Astrocyte (in vitro differentiated cells and primary cell): Measurements from ENCODE around the gene PCLO.

ENCODE experiments used
- EZH2 ChIP-seq: IDR thresholded peaks from 2 replicates; pipeline ENCODE4 v1.6.1; 2012; ENCODE audit warnings: mild to moderate bottlenecking, low read length, inconsistent platforms; ENCODE audit not compliant: insufficient read depth
- TF ChIP-seq, protein P1 (sequence below): IDR thresholded peaks from 2 replicates; pipeline ENCODE4 v1.5.1; 2011; ENCODE audit warnings: low read depth, mild to moderate bottlenecking, inconsistent platforms, low read length, moderate library complexity; ENCODE audit not compliant: insufficient read depth

DNA sequence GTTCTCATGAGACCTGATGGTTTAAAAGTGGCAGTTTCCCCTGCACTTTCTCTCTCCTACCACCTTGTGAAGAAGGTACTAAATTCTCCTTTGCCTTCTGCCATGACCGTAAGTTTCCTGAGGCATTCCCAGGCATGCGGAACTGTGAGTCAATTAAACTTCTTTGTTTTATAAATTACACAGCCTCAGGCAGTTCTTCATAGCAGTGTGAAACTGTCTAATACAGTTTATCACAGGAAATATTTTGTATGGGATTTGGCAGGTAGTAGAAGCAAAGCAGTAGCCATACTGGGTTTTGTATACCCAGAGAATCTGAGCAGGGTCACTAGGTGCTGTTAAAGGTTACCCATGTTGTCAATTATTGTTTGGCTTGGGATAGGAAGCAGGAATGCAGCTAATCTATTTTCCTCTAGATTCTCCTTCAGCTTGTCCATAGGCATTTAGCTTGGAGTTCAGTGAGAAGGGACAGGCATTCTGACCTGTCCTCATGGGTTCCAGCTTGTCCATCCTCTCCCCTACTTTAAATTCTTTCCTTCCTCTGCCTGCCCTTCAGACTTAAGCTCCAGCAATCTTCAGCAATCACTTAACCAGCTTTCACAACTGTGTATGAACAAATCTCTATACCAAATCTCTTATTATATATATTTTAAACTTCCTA lies 186.7 kb downstream of the PCLO start:
- TF ChIP-seq, protein P1, sequence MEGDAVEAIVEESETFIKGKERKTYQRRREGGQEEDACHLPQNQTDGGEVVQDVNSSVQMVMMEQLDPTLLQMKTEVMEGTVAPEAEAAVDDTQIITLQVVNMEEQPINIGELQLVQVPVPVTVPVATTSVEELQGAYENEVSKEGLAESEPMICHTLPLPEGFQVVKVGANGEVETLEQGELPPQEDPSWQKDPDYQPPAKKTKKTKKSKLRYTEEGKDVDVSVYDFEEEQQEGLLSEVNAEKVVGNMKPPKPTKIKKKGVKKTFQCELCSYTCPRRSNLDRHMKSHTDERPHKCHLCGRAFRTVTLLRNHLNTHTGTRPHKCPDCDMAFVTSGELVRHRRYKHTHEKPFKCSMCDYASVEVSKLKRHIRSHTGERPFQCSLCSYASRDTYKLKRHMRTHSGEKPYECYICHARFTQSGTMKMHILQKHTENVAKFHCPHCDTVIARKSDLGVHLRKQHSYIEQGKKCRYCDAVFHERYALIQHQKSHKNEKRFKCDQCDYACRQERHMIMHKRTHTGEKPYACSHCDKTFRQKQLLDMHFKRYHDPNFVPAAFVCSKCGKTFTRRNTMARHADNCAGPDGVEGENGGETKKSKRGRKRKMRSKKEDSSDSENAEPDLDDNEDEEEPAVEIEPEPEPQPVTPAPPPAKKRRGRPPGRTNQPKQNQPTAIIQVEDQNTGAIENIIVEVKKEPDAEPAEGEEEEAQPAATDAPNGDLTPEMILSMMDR, result no peak
- no peak for TF ChIP-seq EZH2
